GM20431 (cell line): ENCODE results near the gene ADCY7.

Experiments
- in situ Hi-C: fragments of 300-500 bp; cut with MseI, MboI; formaldehyde crosslinking; loops from one replicate; pipeline ENCODE4 v1.15.0; 2020; ENCODE audit warnings: low sequenced_read_pairs; ENCODE audit not compliant: unreplicated experiment

Gene ADCY7

DNA sequence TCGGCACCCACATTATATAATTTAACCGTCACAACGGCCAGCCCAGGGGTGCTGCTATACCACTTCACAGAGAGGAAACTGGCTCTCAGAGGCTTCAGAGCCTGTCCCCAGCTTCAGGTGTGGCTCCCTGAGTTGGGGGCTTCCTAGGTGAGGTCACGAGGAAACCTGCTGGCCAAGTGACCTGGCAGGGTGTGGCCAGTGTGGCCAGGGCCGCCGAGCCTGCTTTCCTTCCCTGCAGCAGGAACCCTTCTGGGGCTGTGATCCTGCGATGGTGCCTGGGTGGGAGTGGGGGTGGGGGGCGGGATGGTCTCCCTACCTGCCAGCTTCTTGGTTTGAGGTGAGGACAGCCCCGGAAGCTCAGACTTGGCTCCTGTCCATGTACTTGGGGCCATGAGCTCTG, 39.9 kb downstream of the ADCY7 start:
- in situ Hi-C loops = no loop called here

DNA sequence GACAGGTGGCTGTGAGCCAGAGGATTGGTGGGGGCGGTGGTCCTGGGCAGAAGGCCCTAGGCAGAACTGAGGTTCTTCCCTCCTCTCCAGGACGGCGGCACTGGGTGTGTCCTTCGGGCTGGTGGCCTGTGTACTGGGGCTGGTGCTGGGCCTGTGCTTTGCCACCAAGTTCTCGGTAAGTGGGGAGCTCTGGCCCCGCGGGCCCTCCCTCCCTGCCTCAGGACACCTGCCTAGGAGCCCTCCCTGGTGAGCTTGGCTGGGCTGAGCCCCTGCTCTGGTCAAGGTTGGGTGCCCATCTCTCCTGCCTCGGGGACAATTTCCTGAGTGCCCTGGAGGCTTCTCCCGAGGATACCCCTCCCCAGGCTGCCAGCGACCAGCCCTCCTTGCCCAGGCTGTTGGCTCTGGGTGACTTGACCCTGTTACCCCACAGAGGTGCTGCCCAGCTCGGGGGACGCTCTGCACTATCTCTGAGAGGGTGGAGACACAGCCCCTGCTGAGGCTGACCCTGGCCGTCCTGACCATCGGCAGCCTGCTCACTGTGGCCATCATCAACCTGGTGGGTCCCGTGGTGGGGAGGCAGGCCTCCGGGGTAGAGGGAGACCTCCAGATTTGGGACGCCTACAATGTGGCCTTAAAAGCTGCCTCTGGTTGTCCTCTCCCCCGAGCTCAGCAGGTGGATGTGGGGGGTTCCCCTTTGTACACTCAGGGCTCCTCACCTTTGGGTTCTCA, 42.0 kb downstream of the ADCY7 start:
- in situ Hi-C loops = no loop called here

DNA sequence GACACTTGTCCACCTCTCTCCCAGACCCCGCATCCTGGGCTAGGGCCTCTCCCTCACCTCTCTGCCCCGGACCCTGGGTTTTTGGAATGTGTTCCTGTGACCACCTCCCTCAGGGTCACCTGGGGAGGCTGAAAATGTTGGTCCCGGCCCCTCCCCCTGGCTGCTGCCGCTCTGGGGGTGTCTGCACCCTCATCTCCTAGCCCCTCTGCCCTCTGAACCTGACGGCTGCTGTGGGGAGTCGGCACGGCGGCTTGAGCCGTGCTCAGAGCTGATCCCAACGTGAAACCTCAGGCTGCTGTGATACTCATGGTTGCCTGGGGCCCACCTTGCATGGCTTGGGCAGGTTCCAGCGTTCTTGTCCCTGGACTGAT, 42.8 kb downstream of the ADCY7 start:
- in situ Hi-C loops = no loop called here

DNA sequence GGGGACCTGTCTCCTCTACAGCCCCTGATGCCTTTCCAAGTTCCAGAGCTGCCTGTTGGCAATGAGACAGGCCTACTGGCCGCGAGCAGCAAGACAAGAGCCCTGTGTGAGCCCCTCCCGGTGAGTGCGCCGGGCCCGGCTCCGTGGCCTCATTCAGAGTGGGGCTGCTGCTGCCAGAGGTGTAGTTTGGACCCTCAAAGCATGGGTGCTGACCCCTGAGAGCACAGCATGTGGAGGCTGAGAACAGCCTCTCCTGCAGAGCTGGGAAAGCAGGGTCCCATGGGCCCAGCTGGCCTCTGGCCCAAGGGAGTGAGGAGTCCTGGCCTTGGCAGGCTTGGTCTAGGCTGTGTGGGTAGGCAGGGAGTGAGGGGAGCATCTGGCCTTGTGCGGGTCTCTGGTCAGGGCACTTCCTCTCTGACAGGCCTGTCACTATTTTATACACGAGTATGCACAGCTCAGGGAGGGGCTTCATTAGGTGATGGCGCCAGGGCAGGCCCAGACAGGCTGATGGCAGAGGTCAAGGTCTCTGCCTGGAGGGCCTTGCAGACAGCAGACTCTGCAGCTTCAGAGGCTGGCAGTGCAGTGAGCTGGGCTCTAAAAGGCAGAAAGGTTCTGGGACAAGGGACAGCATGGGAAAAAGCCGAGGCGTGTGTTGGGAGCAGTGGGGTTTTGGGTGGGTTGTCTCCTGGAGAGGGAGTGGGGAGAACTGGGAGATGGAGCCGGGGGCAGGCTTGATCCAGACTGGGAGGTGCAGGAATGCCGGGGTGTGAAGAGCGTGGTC, 43.4 kb downstream of the ADCY7 start:
- in situ Hi-C loops = no loop called here

DNA sequence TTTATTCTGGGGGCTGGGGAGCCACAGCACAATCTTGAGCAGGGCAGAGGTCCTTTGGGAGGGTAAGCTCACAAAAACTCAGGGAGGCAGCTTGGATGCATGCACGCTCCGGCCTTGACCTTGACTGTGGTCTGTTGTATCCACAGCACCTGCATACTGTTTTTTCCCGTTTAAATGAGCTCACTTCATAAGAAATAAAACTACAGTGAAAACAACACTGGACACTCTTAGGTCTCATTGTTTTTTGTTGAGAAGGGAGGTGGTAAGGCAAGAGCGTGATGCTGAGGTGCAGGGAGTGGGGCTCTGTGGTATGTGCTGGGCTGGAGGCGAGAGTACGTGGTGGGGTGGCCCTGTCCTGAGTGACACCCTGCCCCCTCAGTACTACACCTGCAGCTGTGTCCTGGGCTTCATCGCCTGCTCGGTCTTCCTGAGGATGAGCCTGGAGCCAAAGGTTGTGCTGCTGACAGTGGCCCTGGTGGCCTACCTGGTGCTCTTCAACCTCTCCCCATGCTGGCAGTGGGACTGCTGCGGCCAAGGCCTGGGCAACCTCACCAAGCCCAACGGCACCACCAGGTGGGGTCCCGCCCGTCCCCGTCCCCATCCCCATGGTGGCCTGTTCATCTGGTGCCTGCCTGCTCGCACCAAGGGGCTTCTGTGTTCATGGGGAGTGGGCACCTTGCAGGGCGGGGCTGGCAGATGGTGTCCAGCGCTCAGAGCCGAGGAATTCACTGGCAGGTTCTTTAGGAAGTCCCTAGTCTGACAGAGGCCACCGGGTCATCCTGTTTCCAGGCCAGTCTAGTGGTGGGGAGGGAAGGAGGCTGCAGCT, 44.2 kb downstream of the ADCY7 start:
- in situ Hi-C loops = no loop called here

DNA sequence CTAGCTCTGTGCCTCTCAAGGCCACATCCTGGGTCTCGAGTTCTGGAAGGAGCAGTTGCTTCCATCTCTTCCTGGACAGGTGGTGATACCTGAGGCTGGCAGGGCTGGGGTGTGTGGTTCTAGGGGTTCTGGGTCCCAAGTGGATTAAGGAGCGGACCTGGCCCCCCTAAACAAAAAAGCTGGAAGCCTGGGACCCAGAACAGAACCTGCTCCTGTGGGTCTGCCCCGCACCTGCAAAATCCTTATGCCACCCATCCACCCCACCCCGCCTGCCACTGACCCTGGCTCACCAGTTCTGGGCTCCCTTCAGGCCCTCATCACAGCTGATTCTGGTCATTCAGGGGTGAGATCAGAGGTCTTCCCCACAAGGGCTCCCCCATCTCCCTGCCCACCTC, 44.8 kb downstream of the ADCY7 start:
- in situ Hi-C loops = no loop called here

DNA sequence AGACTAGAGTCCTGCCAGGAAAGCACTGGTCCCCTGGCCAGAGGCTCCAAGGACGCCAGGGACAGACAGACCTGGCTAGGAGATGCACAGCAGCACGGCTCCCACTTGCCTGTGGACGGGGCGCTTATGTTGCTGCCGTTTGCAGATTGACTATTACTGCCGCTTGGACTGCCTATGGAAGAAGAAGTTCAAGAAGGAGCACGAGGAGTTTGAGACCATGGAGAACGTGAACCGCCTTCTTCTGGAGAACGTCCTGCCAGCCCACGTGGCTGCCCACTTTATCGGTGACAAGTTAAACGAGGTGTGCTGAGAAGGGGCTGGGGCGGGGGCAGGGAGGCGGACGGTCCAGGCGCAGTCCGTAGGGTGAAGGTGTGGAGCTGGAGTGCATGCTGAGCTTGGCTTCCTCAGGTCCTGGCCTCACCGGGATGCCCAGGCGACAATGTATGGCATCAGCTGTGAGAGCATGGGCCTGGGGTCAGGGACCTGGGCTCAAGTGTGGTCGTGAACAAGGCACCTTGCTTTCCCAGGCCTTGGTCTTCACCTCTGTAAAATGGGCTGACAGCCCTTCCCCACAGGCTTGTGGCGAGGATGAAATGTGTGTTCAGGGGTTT, 45.6 kb downstream of the ADCY7 start:
- in situ Hi-C loops = no loop called here

DNA sequence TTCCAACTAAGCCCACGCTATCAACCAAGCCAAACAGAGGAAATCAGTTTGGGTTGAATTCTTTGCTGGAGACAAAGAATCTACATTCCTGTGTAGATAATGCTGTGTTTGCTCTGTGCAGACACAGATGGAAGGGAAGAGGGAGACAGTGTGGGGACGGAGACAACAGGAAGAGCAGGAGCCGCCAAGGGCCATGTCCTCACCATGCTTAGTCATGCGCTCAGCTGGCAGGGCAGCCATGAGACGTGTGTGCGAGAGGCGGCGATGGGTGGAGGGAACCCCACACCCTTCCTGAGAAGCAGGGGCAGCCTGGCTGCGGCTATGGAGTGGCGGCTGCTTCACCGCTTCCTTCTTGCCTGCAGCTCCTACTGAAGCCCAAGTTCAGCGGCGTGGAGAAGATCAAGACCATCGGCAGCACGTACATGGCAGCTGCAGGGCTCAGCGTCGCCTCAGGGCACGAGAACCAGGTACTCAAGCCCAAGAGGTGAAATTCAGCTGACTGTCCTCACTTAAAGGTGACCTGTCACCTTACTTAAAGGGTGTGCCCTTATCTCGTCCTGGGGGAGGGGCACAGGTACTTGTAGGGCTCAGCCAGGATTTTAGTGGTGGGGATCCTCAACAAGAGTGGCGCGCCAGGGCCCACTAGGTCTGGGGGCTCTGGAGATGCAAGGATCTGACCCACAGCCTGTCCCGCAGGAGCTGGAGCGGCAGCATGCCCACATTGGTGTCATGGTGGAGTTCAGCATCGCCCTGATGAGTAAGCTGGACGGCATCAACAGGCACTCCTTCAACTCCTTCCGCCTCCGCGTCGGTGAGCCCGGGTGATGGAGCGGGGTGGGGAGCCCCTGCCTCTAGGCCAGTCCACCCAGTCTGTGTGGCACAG, 47.5 kb downstream of the ADCY7 start:
- in situ Hi-C loops = no loop called here

DNA sequence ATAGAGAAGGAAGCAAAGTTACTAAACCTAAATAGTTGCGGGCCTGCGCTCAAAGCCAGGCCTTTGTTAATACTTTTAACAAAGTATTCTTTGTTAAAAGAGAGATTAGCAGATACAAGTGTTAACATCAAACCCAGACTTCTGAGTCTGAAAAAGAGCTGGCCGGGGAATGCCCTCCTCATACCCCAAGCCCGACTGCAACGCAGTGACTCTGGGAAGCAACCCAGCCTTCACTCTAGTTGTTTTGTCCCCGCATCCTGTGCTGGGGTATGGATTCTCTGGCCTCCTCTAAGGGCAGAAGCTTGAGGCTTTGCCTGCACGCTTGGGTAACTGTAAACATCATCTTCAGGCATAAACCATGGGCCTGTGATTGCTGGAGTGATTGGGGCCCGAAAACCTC, 48.3 kb downstream of the ADCY7 start:
- in situ Hi-C loops = no loop called here

DNA sequence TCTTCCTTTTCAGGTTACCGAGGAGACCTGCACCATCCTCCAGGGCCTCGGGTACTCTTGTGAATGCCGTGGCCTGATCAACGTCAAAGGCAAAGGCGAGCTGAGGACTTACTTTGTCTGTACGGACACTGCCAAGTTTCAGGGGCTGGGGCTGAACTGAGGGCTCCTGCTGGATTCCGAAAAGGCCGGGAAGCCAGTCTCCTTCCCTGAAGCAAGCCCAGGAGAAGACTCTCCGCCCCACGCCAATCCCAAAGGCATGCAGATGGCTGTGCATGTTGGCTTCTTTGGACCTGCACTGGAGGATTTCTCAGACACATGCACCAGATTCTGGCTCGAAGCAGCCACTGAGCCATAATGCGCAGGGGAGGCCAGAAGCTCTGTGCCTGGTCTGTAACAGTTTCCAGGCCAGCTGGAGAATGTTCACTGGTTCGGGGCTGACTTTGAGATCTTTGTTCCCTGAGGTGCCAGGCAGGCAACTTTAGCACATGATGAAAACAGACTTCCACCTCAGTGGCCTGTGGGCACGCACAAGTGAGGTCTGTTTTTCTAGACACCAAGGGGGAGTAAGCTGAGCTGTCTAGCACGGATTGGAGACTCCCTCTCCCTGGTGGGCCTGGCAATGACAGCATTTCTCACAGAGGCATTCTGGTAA, 49.1 kb downstream of the ADCY7 start:
- in situ Hi-C loops = no loop called here

DNA sequence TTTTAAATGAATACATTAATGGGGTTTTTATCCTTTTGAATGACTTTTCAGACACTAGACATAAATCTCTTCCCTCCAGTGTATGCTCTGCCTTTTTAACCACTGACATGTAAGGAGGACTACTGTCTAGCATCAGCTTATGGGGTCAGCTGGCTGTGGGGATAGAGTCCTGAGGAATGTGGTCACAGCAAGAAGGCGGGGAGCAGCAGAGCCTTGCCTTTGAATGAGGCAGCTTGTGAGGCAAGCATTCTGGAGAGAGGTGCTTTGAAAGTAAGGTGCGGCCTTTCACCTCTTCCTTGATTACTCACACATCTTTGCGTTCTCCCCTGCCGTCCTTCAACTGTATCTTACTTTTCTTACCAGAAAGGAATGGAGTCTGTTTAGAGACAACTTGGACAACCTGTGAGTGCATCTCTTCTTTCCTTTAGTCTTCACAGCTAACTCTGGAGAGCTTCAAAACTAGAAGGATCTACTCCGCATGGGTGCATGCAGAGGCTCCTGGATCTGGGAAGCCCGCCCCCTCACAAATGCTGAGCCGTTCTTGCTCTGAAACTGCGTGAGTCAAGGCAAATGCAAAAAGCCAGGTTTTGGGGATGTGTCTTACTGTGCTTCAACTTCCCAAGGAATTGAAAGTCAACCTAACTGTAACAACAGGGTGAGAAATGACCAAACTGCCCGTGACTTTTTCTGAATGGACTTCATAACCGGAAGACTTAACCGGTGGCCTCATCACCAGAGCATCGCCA, 49.9 kb downstream of the ADCY7 start:
- in situ Hi-C loops = no loop called here

DNA sequence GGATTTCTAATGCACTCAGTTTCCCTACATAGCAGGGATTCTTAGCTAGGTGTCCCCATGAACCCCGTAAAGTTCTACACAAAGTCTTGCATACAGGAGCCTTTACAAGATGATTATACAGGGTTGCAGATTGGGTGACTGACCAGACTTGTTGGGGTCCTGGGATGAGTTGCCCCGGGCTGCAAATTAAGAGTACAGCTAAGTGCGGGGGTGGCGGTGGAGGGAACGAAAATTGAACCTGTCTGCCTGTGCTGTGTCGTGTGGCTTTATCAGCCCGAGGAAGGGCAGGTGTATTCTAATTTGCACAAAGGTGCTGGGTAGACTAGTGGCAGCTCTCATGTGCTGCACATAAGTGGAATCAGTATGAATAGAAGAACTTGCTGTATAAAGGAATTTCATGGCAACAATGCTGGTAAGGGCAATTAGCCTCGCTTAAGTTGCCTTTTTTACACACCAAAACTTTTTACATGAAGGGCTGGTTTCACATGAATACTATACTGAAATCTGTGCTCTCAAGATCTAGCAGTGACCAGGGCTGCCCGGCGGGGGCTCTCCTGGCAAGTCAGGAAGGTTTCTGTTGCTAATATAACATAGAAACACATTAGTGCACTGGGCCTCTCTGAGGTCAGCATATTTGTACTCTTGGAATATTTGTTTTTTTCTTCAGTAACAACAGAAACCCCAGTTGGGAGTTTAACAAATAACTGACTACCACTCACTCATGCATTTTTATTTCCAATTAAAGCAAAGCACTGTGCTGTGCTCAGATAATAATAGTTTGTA, 50.7 kb downstream of the ADCY7 start:
- in situ Hi-C loops = no loop called here

DNA sequence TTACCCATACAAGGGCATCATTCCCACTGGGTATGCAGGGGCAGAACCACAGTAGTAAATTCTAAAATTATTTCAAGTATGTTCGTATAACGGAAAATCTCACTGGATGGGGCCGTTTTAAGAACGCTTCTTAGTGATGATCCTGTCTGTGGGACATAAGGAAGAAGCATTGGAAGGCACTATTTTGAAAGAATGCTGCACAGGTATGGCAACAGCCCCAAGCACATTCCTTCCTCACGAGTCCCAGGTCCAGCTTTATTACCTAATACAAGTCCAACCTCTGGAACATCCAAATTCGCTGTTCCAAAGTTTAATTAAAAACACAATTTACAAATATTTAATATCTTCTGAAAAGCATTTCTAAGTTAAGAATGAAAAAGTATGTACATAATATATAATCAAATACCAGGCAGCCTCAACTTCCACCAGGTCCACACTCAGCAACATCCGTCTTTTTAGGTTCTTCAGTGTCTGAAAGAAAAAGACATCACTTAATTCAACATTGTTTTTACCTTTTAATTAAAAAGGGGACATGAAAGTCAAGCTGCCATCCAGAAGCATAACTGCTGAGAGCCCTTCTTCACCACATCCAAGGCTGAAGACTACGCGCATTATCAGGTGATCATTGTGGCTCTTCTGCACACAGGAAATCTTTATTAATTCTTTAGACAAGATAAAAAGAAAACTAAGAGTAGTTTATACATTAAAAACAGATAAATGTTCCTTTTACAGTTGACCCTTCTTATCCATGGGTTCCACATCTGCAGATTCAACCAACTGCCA, 52.6 kb downstream of the ADCY7 start:
- in situ Hi-C loops = no loop called here

DNA sequence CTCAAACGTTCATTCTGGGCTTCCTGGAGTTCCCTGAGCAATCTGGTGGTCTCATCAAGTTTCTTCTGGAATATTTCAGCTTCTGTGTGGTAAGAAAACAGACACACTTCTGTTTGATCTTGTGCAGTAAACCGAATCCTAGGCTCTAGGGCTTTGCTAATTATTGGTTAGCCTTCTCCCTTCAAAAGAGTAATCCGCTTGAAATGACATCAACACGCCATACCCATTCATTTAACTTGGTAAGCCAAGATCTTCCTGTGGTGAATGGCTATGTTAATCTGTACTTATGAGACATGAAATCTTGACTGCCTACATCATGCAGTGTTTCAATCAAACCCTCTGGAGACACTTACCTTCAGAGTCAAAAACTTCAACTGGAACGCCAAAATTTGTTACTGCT, 54.0 kb downstream of the ADCY7 start:
- in situ Hi-C loops = no loop called here

DNA sequence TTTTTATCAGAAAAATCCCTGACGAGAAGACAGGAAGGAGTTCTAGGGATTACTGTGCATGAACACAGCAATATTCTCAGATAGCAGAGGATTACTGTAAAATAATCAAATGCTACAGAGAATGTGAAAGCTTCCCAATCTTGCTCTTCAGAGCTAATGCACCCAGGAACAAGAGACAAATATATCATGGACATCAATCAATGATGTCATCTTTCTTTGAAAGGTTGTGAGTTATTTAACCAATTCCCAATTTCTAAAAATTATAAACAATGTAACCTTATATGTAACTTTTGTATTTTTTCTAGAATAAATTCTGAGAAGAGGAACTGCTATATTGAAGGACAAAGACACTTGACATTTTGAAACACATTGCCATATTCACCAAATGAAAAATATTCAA, 56.0 kb downstream of the ADCY7 start:
- in situ Hi-C loops = no loop called here

DNA sequence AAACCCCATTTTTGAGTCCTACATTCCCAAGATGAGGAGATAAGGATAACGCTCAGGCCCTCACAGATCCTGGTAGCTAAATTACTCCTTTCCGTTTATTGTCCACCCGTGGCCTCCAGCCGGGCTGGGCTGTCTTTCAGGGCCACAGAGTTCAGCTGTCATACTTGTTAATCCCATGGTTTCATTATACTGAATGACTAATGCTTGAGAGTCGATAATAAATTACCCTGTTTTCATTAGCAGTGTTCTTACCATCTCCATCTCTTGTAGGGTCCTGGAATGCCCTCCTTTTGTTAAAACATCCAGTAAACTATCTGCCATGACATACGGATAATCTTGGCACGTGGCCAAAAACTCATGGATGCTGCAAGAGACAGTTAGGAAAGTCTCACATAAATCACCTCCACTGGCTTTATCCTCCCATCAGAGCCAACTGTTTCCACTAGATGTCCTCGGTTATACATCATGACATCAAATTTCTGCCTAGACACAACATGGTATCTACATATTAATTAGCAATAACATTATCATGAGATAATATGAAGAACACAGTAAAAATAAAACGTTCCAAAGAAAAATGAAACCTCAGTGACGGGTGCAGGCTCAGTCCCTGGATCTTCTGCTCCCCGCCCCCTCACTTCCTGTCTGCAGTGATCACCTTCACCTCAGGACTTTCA, 57.1 kb downstream of the ADCY7 start:
- in situ Hi-C loops = no loop called here
